ENCODE results near the gene RUNX2.
"Not testable (repeated sequence)": the region's sequence is repeated elsewhere in the genome, so short reads cannot be mapped to it uniquely, and the experiment has no call there.

Gene RUNX2

DNA sequence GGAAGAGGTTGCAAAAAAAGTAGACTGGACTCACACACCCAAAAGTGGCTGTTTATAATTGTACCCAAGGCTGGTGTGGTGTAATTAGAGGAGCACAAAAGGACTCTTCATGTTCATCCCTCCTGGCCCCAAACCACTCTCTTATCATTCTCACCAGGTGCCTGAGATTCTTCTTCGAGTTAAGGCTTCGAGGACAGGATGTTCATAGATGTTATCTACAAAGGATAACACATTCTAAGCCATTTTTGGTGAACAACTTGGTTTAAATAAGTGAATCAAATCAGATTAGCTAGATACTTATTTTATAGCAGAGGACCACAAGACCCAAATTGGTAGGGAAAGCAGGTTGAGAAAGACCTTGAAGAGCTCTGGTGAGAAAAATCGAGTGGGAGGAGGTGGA, 122.7 kb downstream of the RUNX2 start:
- in situ Hi-C loops (cut with HindIII; ENCODE audit: low sequenced_read_pairs) = no loop called here

- in situ Hi-C loops (cut with HindIII; ENCODE audit: low sequenced_read_pairs) = no loop called here
Observed at GRCh38 chr6:45454008-45454911, 126.1 kb downstream of the RUNX2 start.

- in situ Hi-C loops (cut with HindIII; ENCODE audit: low sequenced_read_pairs) = no loop called here
Observed at GRCh38 chr6:45455408-45455807, 127.3 kb downstream of the RUNX2 start.

- in situ Hi-C loops (cut with HindIII; ENCODE audit: low sequenced_read_pairs) = no loop called here
Observed at GRCh38 chr6:45457141-45457540, 129.0 kb downstream of the RUNX2 start.

GRCh38 chr6:45458672-45459071, 130.5 kb downstream of the RUNX2 start:
- in situ Hi-C loops (cut with HindIII; ENCODE audit: low sequenced_read_pairs) = no loop called here

DNA sequence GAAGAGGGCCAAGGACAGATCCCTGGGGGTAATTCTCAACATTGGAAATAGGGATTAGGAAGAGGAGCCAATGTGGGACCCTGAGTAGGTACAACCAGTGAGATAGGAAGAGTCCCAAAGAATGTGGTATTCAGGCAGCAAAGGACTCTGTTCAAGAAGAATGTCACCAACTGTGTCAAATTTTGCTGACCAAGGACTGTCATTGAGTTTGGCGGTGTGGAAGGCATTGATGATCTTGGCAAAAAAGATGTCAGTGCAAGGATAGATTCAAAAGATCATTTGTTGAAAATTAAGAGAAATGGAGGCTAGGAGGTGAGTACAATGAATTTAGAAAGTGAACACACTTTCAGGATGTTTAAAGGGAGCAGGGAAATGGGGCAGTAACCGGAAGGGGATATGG, 132.0 kb downstream of the RUNX2 start:
- in situ Hi-C loops (cut with HindIII; ENCODE audit: low sequenced_read_pairs) = no loop called here

DNA sequence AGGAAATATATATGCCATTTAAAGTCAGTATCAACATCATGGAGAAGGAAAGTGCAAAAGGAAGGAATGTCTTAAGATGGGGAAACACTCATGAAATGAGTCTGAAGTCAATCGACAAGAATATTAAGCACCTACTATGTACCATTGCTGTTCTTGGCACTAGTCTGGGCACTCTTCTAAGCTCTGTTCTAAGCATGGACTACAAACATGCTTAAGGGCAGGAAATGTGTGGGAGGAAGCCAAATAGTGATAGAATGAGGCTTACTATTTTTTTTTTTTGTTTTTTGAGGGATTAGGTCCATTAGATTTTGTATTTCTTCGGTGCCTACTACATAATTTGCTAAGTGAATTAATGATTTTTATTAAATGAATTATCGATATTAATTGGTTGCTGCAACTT, 133.4 kb downstream of the RUNX2 start:
- in situ Hi-C loops (cut with HindIII; ENCODE audit: low sequenced_read_pairs) = no loop called here

- in situ Hi-C loops (cut with HindIII; ENCODE audit: low sequenced_read_pairs) = no loop called here
Observed at GRCh38 chr6:45462190-45463134, 134.3 kb downstream of the RUNX2 start.

GRCh38 chr6:45464685-45465084, 136.6 kb downstream of the RUNX2 start:
- in situ Hi-C loops (cut with HindIII; ENCODE audit: low sequenced_read_pairs) = no loop called here

- in situ Hi-C loops (cut with HindIII; ENCODE audit: low sequenced_read_pairs) = no loop called here
Observed at GRCh38 chr6:45466686-45467085, 138.6 kb downstream of the RUNX2 start.

DNA sequence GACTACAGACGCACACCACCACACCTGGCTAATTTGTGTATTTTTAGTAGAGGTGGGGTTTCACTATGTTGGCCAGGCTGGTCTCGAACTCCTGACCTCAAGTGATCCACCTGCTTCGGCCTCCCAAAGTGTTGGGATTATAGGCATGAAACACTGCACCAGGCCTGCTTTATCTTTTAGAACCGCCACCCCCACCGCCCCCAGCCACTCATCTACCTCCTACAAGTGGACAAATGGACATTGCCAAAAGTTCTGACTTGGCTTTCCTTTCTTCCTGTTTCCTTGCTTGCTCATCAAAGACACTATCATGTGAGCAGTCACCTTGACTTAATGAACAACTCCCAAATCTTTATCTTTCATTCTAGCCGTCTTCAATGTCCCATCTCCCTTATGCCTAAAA, 139.3 kb downstream of the RUNX2 start:
- in situ Hi-C loops (cut with HindIII; ENCODE audit: low sequenced_read_pairs) = not testable (repeated sequence)

DNA sequence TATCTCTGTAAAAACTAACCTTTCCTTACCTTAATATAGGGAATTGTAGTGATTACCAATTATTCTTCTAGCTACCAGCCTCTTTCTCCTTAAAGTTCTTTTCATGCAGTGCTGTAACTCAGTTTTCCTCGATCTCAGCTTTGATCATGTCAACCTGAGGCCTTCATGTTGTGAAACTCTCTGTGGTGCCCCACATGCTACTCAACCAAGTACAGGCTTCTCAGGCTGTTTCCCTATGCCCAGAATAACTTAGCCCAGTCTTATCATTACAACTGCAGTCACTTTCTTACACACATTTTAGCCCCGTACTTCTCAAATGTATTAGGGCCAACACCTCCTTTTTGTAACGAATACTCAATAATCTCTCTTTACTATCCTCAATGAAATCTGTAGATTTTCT, 139.7 kb downstream of the RUNX2 start:
- in situ Hi-C loops (cut with HindIII; ENCODE audit: low sequenced_read_pairs) = no loop called here

DNA sequence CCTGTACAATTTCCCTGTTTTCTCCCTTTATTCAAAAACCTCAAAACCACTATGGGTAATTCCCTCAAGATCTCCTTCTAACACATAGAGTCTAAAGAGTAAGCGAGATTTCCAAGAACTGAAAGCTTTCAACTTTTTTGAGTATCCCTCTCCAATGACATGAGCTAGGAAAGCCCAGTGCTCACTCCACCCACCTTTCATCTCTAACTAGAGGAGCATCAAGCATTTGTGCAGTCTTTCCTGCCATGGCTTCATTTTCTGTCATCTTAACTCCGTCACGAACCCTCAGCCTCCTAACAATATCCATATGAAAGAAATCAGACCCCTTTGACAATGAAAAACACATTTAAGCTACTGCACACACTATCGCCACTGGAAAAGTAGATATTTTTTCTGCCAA, 141.5 kb downstream of the RUNX2 start:
- in situ Hi-C loops (cut with HindIII; ENCODE audit: low sequenced_read_pairs) = no loop called here

DNA sequence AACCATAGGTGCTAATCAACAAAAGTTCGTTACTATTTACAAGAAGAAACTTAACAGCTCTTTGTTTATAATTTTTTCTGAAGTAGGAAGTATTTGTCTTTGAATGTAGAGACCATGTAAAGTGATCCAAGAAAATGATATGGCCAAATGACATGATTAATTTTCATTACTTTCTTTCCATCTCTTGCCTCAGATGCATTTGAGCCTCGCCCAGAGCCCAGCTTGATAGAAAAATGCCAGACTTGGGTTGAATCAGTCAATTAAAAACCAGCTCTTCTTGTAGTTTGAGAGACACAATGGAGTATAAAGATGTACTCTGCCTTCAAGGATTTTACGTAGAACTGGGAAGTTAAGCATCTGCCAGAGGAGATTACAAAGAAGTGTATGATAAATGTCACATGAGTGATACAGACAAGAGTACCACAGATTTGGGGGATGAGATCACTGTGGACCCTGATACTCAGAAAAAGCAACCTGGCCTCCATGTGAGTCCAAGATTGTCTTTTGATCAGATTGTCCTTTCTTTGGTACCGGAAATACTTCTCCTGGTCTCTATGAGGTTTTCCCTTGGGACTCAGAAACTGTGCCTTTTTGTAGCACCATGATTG, 142.1 kb downstream of the RUNX2 start:
- in situ Hi-C loops (cut with HindIII; ENCODE audit: low sequenced_read_pairs) = no loop called here

DNA sequence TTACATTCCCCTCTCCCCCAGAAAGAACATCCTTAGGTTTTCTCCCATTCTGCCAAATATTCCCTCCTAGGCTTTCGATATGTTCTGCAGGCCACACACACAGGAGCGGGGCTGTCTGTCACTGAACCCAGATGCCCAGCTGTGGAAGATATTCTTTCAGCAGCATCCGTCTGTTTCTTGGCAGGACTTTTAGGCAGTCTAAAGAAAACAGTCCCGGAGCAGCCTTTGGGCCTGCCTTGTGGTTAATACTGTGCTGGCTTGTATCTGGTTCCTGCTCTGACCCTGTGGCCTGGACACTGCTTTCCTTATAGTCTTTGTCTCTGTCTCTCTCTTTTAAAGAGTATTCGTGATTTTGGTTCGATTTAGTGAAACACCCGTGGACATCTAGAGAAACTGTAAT, 144.3 kb downstream of the RUNX2 start:
- in situ Hi-C loops (cut with HindIII; ENCODE audit: low sequenced_read_pairs) = no loop called here

- in situ Hi-C loops (cut with HindIII; ENCODE audit: low sequenced_read_pairs) = no loop called here
Observed at GRCh38 chr6:45473121-45473993, 145.2 kb downstream of the RUNX2 start.

DNA sequence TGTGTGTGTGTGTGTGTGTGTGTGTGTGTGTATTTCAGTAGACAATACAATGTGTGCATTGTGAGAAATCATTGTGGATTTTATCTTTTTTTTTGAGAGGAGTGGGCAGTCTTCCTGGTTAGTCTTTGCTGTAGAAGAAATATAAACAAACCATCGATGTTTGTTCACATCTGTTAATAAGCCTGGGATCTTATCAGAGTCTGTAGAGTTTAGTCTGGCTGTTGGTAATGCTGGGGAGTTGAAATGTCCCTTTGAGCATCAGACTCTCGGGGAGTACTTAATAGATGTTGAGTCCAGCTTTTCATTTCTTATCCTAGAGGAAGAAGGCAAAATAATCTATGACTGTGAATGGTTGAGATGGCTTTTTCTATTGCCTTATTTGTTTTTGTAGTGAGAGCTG, 146.2 kb downstream of the RUNX2 start:
- in situ Hi-C loops (cut with HindIII; ENCODE audit: low sequenced_read_pairs) = no loop called here

DNA sequence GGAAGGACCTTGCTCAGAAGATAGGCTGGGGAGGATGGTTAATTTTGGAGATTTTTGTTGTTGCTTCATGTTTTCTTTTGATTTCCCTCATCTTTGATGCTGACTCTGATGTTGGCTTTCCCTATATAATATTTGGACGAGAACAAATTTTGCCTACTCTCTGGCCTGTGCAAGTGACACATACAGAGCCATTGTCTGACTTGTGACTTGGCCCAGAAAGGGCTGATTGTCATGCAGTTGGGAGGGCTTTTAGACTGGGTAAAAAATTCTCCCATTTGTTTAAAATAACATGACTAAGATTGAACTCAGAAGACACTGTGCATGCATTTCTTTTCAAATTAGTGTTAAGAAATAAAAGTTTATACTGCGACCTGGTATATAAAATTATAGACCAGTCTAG, 148.2 kb downstream of the RUNX2 start:
- in situ Hi-C loops (cut with HindIII; ENCODE audit: low sequenced_read_pairs) = no loop called here

DNA sequence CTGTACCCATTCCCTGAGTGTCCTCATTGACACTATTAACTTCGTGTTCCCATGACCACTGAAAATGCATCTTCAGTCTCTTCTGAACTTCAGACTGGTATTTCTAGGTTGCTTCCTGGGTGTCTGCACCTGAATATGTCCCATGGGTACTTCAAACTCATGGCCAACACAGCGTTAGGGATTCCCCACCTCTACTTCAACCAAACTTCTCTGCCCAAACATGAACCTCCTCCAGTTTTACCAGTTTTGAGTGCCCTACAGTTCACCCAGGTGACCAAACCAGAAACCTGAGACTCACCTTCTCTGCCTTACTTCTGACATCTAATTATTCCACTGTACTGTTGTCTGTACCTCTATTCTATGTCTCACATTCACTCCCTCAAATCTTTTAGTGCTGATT, 149.1 kb downstream of the RUNX2 start:
- in situ Hi-C loops (cut with HindIII; ENCODE audit: low sequenced_read_pairs) = no loop called here

- in situ Hi-C loops (cut with HindIII; ENCODE audit: low sequenced_read_pairs) = no loop called here
Observed at GRCh38 chr6:45477790-45478189, 149.7 kb downstream of the RUNX2 start.
